K562 treated with DMSO at 1 percent for 12 hours (cell line): ENCODE measurements around the gene FBXO15. TPM values are rescaled to one million over a fixed set of nuclear protein-coding genes. Genes with fewer than 3 reads are reported as not detected.

Experiments
- total RNA-seq: library from RNA; unstranded; fragments of 300-600 nt; gene quantifications from 2 replicates; pipeline ENCODE4 v1.2.3, GENCODE V29; 2022; ENCODE audit not compliant: insufficient read depth

The FBXO15 gene
- not detected in 2 replicates for total RNA-seq

GRCh38 chr18:74147779-74148542, at the start of gene FBXO15, which contains the start of gene TIMM21:
FBXO15 (minus strand) TSS chr18:74147834; CDS start chr18:74147785, 49 bp downstream.
TIMM21 (plus strand) TSS chr18:74148523; CDS start chr18:74148809, 286 bp downstream.

Other genes with a start within 250 kb of the FBXO15 start
- gene TIMM21, start 689 bp upstream of the FBXO15 start, total RNA-seq, result 12.2 and 19.7 TPM in 2 replicates
- gene CYB5A, start 144.1 kb upstream of the FBXO15 start, total RNA-seq, result 15.6 and 18.6 TPM in 2 replicates
- not detected in 2 replicates for gene C18orf63, start 168.0 kb upstream of the FBXO15 start, total RNA-seq